Stimulated activated CD8-positive, alpha-beta memory T cell treated with anti-CD3 and anti-CD28 coated beads, Interleukin-4, amount 100 ng/mL, for 24 hours (primary cell): ENCODE results near the gene PTPRN2.
"Not testable (repeated sequence)": the region's sequence is repeated elsewhere in the genome, so short reads cannot be mapped to it uniquely, and the experiment has no call there.

ENCODE experiments used
- DNase-seq: peaks from one replicate; pipeline ENCODE4 v3.0.0-alpha.2; 2020; ENCODE audit warnings: low read depth

PTPRN2 gene

DNA sequence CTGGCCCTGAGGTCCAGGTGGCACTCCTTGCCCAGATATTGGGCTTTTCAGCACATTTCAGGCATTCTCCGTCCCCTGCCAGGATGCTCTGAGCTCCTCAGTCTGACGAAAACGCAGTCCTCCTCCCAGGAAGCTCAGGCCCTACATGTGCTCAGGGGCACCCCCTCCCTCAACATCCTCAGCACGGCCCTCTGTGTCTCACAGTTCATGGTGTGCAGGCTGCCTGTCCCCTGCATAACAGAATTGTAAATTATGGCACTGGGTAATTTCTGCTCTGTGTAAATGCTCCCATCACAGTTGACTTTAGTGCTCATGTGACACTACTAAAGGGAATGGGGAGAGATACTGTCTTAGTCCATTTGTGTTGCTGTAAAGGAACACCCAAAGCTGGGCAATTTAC lies 687.1 kb downstream of the PTPRN2 start:
- no peak for DNase-seq

DNA sequence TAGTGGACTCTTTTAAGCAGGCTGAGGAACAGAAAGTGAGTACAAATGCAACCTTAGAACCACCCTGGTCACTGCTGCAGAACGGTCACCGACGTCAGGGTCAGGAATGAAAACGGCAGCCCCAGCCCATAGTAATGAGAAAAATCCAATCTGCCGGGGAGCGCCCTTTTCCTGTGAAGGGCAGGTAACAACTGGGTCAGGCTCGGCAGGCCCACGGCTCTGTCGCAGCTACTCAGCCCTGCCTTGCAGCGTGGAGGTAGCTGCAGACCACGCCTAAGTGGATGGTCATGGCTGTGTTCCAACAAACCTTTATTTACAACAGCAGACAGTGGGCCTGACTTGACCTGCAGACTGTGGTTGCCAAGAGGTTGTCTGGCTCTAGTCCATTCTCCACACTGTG lies 687.6 kb downstream of the PTPRN2 start:
- DNase-seq = no peak

DNA sequence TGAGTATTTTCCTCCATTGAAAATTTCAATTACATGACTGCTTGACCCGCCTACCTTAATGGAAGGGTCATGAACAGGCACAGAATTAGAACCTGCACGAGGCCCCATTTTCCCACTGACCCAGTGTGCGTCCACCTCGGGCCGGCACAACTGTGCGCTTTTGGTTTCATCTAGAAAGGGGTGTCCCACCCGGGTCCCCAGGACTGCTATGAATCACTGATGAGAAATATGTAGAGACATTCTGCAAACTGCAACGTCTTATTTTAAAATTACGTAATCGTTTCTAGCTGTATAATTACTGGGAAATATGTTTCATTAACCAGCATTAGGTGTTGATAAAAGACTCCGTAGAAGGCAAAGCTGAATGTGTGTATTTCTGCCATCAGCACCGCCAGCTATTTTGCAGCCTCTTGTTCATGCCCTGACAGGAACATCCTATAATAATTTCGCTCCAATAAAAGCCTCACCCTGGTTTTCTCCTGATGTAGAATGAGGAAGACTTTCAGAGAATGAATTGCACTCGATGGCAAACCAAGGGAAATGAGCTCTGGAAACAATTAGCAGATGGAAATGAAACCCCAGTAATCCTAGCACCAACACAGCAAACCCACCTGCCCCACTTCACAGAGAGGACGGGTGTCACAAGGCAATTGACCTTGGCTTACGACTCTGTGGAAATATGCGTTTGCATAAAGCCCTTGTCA lies 688.7 kb downstream of the PTPRN2 start:
- no peak for DNase-seq

DNA sequence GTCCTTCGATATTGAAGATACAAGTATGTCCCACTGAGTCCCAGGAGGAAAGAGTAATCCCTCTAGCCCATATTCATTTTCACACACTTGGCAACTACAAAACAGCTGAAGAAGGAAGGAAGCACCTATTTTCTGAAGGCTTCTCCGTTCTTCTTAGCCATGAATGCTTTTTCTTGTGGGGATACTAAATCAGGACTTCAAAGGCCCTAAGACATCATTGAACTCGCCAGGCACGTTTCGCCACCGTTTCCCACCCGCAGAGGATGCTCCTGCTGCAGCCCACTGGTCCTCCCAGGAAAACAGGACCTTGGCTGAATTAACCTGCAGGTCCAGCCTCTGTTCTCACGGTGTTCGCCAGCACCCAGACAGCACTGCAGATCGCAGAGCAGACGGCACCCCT lies 689.4 kb downstream of the PTPRN2 start:
- no peak for DNase-seq

DNA sequence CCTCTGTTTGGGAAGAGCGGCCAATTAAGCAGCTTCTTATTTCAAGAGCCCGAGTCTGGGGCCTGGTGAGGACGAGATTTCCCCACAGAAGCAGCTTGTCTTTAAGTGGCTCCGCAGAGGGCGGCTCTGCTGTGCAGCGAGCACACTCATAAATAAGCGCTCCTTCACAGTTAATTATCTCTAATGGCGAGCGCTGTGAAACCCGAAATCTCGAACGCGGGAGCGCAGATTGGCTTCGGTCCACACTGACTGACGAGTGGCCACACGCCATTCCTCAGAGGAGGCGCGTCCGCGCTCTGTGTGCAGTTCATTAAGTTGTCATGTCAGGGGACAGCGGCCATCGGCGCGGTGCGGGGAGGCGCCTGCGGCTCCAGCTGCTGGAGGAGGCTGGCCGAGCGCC lies 689.9 kb downstream of the PTPRN2 start:
- no peak for DNase-seq

DNA sequence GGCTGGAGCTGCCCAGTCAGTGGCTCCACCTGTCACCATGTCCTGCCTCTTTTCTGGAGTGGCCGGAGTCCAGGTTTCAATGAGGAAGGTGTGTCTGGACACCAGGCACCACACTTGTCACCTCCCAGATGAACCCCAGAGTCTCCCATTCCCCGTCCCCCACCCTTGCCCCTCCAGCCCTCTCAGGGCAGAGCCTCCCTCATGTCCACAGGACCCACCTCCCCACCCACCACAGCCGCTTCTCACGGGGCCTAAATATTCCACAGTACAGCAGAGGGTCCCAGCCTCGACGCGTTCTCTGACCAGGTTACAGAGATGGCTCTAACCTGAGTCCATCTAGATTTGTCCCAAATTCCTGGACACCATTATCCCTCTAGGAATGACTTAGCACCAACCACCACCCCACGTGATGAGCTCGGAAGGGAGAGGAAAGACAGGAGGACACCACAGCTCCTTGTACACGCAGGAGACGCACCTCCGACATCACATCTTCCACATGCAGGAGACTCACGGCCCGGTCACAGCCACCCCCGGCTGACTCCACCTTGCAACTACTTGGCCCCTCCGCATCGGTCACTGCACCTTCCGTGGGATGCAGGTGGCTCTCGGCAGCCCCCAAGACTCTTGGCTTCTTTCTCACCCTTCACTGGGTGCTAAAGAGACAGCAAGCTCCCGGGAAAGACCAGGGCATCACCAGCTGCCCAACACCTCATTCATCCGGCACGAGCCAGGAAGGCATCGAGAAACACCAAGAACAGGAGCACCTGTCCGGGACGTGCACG lies 690.7 kb downstream of the PTPRN2 start:
- no peak for DNase-seq

DNA sequence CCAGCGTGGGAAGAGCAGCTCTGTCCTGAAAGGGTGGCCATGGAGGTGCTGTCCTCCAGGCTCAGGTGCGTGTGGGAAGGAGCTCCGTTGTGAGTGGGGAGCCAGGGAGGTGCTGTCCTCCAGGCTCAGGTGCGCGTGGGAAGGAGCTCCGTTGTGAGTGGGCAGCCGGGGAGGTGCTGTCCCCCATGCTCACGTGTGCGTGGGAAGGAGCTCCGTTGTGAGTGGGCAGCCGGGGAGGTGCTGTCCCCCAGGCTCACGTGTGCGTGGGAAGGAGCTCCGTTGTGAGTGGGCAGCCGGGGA lies 691.3 kb downstream of the PTPRN2 start:
- DNase-seq = not testable (repeated sequence)

DNA sequence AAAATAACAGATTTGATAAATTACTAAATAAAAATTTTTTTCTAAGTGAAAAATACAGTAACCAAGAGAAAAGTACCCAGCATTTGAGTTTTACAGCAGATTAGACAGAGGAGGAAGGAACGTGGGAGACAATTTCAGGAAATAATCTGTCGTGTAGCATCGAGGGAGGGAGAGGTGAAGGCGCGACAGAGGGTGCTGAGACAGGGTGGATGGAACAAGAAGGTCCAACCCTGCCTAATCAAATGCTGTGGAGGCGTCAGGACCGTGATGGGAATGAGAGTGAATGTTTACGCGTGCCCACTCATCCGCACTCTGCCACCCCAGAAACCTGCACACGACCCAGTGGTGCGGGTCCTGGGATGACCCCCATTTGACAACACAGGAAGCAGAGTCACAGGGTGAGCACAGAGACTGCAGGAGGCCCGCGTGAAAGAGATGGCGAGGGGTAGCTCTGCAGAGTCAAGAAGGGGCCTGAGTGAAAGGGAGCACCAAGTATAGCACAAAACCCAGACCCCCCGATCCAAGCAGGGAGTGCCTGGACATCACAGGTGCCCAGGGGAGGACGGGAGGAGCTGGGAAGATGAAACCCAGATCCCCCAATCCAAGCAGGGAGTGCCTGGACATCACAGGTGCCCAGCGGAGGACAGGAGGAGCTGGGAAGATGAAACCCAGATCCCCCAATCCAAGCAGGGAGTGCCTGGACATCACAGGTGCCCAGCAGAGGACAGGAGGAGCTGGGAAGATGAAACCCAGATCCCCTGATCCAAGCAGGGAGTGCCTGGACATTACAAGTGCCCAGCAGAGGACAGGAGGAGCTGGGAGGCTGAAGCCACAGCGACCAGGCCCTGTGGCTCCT lies 691.9 kb downstream of the PTPRN2 start:
- DNase-seq = no peak

DNA sequence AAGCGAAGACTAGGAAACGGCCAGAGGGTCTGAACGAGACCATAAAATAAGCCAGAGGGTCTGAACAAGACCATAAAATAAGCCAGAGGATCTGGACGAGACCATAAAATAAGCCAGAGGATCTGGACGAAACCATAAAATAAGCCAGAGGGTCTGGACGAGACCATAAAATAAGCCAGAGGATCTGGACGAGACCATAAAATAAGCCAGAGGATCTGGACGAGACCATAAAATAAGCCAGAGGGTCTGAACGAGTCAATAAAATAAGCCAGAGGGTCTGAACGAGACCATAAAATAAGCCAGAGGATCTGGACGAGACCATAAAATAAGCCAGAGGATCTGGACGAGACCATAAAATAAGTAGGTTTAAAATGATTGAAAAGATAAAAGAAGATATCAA lies 692.5 kb downstream of the PTPRN2 start:
- DNase-seq = not testable (repeated sequence)

DNA sequence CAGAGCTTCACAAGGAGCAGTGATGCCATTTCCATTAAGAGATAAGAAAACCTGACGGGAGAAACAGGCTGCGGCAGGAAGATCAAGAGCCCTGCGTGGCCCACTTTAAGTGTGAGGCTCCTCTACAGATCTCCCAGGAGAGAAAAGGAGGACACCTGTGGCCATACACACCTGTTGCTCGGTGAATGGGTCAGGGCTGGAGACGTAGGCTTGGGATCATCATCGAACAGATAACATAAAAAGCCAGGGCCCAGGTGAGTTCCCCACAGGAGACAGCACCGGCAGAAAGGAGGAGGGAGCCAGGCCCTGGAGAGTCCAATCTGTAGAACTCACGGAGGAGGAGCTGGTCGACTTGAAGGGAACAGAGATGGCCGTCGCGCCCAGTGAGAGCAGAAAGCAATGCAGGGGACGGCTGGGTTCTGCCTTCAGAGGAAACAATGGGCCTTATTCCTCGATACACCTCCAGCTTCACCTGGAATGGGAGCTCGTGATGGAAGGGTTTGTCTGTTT lies 694.0 kb downstream of the PTPRN2 start:
- DNase-seq = no peak

DNA sequence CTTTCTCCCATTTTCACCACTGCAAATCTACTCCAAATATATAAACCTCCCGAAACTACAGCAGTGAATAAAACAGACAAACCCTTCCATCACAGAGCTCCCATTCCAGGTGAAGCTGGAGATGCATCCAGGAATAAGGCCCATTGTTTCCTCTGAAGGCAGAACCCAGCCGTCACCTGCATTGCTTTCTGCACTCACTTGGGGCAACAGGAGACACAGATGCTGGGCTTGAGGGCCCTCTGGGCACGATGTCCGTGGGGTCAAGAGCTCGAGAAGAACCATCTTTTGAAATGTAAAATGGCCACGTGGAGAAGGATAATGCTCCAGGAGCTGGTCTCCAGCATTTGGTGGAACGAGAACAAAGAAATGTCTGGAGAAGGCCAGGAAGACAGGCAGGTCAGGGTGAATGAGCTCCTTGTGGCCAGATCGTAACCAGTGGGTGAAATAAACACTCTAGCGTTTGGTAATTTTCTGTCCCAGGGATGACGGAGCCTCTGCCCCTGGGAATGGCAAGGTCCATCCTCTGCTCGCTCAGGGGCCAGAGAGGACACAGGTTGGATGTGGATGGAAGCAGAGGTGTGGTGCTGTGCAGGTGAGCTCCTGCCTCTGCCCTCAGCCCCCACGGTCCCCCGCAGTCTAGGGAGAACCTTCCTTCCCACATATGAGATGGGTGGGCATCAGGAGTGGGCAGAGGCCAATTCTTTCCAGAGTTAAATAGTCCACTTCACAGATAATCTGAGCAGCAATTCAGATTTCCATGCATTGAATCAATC lies 694.7 kb downstream of the PTPRN2 start:
- DNase-seq = no peak

DNA sequence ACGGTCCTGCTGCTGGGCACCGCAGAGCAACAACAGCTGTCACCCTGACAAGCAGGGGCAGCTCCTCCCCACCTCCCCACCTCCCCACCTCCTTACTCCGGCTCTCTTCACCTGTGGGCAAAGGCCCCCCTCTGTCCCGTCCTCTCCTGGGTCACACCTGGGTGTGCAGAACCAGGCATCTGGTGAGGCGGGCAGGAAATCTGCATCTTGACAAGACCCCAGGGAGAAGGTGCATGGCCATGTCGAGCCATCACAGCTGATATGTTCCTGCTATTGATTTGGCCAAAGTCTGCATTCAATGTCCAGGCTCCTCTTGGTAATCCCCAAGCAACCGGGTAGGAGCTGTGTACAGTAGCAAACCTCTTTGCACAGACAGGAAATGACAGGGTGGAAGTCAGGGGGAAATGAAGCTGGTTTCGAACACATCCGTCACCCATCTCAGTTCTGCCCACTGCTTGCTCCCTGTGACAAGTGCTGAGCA lies 696.7 kb downstream of the PTPRN2 start:
- DNase-seq = no peak

DNA sequence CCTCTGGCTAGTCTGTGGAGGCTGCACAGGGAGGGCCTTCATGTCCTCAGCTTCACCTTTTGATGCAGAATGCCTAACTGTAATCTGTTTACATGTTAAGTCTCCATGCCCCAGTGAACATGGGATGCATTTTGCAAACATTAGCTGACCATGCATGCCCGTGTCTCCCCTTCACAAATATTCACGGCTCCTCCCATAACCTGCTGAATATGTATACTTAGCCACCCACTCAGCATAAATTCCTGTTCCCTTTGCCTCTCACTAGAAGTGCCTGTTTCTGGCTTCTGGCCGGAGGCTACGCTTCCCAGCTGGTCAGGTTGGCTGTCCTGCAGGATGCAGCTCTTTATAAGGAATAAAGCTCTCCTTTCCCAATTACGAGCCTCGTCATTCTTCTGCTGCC lies 698.1 kb downstream of the PTPRN2 start:
- DNase-seq = no peak

DNA sequence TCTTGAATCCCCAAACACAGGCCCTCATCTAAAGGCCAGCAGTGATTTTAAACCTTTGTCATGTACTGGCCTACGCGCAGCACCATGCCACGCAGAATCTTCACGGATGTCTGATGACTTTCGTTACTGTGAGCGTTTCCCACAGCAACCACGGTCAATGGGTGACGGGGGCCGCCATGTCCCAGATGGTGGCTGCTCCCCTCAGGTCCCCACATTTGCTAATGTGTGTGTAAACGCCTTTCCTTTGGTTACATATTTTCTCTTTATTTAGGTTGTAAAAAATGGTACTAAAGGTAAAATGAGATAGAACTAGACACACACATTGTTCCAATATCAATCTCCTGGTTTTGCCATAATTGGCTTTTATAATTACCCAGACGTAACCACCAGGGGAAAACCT lies 699.0 kb downstream of the PTPRN2 start:
- no peak for DNase-seq

DNA sequence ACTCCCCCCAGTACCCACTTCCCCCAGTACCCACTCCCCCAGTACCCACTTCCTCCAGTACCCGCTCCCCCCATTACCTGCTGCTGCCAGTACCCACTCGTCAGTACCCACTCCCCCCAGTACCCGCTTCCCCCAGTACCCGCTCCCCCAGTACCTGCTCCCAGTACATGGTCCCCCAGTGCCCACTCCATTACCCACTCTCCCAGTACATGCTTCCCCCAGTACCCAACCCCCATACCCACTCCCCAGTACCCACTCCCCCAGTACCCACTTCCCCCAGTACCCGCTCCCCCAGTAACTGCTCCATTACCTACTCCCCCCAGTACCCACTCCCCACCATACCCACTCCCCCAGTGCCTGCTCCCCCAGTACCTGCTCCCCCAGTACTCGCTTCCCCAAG lies 700.2 kb downstream of the PTPRN2 start:
- no peak for DNase-seq

DNA sequence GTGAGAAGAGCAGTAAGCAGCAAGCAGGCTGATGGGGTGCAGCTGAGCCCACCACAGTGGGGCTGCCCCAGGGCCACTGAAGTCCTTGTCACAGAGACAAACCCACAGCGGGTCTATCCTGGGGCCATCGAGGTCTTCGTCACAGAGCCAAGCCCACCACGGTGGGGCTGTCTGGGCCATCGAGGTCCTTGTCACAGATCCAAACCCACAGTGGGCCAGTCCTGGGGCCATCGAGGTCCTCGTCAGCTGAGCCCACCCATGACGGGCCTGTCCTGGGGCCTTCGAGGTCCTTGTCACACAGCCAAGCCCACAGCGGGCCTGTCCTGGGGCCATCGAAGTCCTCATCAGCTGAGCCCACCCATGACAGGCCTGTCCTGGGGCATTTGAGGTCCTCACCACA lies 700.9 kb downstream of the PTPRN2 start:
- no peak for DNase-seq

DNA sequence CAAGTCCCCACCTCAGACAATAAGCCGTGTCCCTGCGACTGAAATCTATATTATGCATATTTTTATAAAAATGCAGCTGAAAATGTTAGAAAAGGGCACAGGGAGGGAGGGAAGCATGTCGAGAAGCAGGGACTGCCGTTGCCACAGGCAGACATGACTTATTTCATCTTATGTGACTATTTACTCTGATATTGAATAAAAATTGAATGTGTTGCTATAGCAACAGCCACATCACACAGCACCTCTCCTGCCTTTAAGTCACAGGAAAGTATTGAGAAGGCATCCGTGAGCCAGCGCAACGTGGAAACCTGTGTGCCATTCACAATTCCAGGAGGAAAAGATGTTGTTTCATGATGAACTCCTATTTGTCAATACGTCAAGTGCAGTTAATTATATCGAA lies 701.4 kb downstream of the PTPRN2 start:
- no peak for DNase-seq

DNA sequence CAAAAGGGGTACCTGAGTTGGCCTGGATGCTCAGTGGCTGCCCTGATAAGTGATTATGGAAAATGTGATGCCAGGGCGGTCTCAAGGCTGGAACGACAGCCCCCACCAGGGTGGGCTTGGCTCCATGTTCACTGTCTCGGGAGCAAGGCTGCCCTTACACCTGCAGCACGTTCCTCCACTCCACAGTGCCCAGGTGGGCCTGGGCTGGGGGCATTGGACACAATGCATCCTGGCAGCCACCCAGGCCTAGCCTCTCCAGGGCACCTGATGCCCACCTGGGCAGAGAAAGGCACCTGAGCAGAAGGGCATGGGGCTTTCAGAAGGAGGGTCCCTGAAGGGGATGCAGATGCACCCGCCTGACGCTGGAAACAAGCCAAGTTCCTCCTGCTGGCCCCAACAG lies 702.5 kb downstream of the PTPRN2 start:
- no peak for DNase-seq

DNA sequence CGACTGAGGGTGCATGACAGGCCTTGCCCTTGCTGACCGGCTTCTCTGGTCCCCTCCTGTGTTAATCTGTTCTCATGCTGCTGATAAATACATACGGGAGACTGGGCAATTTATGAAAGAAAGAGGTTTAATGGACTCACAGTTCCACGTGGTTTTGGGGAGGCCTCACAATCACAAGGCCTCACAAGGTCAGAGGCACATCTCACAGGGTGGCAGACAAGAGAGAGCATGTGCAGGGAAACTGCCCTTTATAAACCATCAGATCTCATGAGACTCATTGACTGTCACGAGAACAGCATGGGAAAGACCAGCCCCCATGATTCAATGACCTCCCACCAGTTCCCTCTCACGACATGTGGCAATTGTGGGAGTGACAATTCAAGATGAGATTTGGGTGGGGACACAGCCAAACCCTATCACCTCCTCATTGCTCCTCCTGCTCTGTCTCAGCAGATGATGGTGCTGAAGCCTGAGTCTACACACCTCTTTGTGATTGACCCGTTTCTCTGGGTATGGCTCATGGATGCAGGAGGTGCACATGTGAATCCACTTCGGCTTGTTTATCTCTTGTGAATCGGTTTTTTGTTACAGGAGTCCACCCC lies 703.1 kb downstream of the PTPRN2 start:
- DNase-seq = no peak

DNA sequence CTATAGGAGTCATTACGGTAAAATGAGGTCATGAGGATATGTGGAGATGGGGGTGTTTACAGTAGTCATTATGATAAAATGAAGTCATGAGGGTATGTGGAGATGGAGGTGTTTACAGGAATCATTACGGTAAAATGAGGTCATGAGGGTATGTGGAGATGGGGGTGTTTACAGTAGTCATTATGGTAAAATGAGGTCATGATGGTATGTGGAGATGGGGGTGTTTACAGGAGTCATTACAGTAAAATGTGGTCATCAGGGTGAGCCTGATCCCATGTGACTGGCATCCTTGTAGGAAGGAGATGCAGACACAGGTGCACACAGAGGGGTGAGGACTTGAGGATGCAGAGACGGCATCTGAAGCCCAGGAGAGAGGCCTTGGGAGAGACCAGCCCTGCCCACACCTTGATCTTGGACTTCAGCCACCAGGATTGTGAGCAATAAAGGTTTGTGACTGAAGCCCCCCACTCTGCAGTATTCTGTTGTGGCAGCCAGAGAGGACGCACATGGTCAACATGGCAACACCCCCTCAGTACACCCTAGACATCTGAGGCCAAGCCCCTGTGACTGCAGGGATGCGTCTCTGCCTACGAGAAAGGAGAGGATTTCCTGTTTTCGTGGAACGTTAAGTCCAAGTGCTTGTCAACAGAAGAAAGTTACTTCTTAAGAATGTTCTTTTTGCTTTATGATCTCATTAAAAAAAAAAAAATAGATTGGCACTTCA lies 706.4 kb downstream of the PTPRN2 start:
- no peak for DNase-seq

DNA sequence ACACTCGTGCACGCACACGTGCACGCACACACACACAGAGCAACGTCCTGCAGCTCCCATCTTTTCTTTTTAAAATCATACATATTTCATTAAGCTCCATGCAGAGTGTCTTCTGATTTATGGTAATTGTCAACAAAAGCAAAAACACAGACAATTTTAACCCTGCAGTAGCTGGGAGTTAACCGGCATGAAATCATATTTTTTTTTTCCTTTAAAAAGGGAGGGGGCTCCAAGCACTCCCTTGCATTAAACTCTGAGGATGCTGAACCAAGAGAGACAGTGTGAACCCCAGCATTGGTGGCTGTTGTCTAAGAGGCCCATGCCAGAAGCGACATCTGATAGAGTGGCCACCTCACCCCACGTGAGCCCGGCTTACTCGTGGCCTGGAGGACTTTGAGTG lies 708.2 kb downstream of the PTPRN2 start:
- no peak for DNase-seq
